SIG-M5 treated with dmso at 0.1 percent for 504 hours (cell line): ENCODE measurements around the gene SP8.
"Not testable (repeated sequence)": the region's sequence is repeated elsewhere in the genome, so short reads cannot be mapped to it uniquely, and the experiment has no call there.

Experiments used
- DNase-seq: peaks from one replicate; lab custom pipeline; 2025; ENCODE audit not compliant: unreplicated experiment; lab: John Stamatoyannopoulos, UW

The SP8 gene

GRCh38 chr7:20786779-20787659 lies at the start of gene SP8:
TSS of gene SP8 (minus strand) at chr7:20786886. CDS start at chr7:20786798, 88 bp downstream.
- DNase-seq = no peak

GRCh38 chr7:20836424-20836823 lies 49.7 kb upstream of the SP8 start:
- DNase-seq = not testable (repeated sequence)

- DNase-seq = no peak
Observed at GRCh38 chr7:20835111-20835750, 48.5 kb upstream of the SP8 start.

GRCh38 chr7:20834656-20835055 lies 48.0 kb upstream of the SP8 start:
- DNase-seq = no peak

- DNase-seq = no peak
Observed at GRCh38 chr7:20831956-20832355, 45.3 kb upstream of the SP8 start.

- no peak for DNase-seq
Observed at GRCh38 chr7:20831451-20831850, 44.8 kb upstream of the SP8 start.

- no peak for DNase-seq
Observed at GRCh38 chr7:20828947-20829346, 42.3 kb upstream of the SP8 start.

GRCh38 chr7:20827172-20827571 lies 40.5 kb upstream of the SP8 start:
- no peak for DNase-seq

- no peak for DNase-seq
Observed at GRCh38 chr7:20826243-20826642, 39.6 kb upstream of the SP8 start.

GRCh38 chr7:20825555-20825954 lies 38.9 kb upstream of the SP8 start:
- DNase-seq = no peak

GRCh38 chr7:20821390-20821789 lies 34.7 kb upstream of the SP8 start:
- DNase-seq = not testable (repeated sequence)

- DNase-seq = no peak
Observed at GRCh38 chr7:20816372-20816959, 29.8 kb upstream of the SP8 start.

GRCh38 chr7:20804345-20804744 lies 17.7 kb upstream of the SP8 start:
- DNase-seq = no peak

- DNase-seq = no peak
Observed at GRCh38 chr7:20799566-20800366, 13.1 kb upstream of the SP8 start.

GRCh38 chr7:20798694-20799121 lies 12.0 kb upstream of the SP8 start:
- no peak for DNase-seq

- peak; percentile 43 for DNase-seq
Observed at GRCh38 chr7:20798081-20798693, 11.5 kb upstream of the SP8 start.

GRCh38 chr7:20797462-20798080 lies 10.9 kb upstream of the SP8 start:
- DNase-seq = peak; percentile 55

- DNase-seq = no peak
Observed at GRCh38 chr7:20797042-20797461, 10.4 kb upstream of the SP8 start.

GRCh38 chr7:20796500-20796899 lies 9.8 kb upstream of the SP8 start:
- no peak for DNase-seq

GRCh38 chr7:20795881-20796280 lies 9.2 kb upstream of the SP8 start:
- DNase-seq = no peak
